Activated naive CD4-positive, alpha-beta T cell treated with anti-CD3 and anti-CD28 coated beads, Interleukin-2, amount 50 U/mL, for 24 hours (primary cell): ENCODE results near the gene TGIF2LX.
"Not testable (repeated sequence)": the region's sequence is repeated elsewhere in the genome, so short reads cannot be mapped to it uniquely, and the experiment has no call there.

Experiments
- H3K27ac Mint-ChIP-seq: one replicate; pipeline ENCODE4 v1.8.0; 2021; ENCODE audit warnings: mild to moderate bottlenecking, mixed read lengths
- H3K27me3 Mint-ChIP-seq: one replicate; pipeline ENCODE4 v1.8.0; 2021; ENCODE audit warnings: mixed read lengths
- H3K36me3 Mint-ChIP-seq: one replicate; pipeline ENCODE4 v1.8.0; 2021; ENCODE audit warnings: mixed read lengths
- H3K4me1 Mint-ChIP-seq: one replicate; pipeline ENCODE4 v1.8.0; 2021; ENCODE audit warnings: mixed read lengths
- H3K4me3 Mint-ChIP-seq: one replicate; pipeline ENCODE4 v1.8.0; 2021; ENCODE audit warnings: mild to moderate bottlenecking, mixed read lengths
- H3K9me3 Mint-ChIP-seq: one replicate; pipeline ENCODE4 v1.8.0; 2021; ENCODE audit warnings: mixed read lengths

The TGIF2LX gene

GRCh38 chrX:89921665-89922064 is at the start of gene TGIF2LX:
Gene TGIF2LX, plus strand, starts transcription at chrX:89921908. Its CDS starts 178 bp downstream, at chrX:89922086.
- H3K4me3 Mint-ChIP-seq, H3K27me3 Mint-ChIP-seq, H3K9me3 Mint-ChIP-seq, H3K36me3 Mint-ChIP-seq, H3K27ac Mint-ChIP-seq, H3K4me1 Mint-ChIP-seq: not testable (repeated sequence)

- not testable (repeated sequence) for H3K27me3 Mint-ChIP-seq, H3K4me3 Mint-ChIP-seq, H3K36me3 Mint-ChIP-seq, H3K27ac Mint-ChIP-seq, H3K4me1 Mint-ChIP-seq, H3K9me3 Mint-ChIP-seq
Observed at GRCh38 chrX:89922338-89922934, 728 bp downstream of the TGIF2LX start.

- not testable (repeated sequence) for H3K27me3 Mint-ChIP-seq, H3K4me1 Mint-ChIP-seq
Observed at GRCh38 chrX:89943077-89943476, 21.4 kb downstream of the TGIF2LX start.

GRCh38 chrX:89965588-89965987 is 43.9 kb downstream of the TGIF2LX start:
- not testable (repeated sequence) for H3K36me3 Mint-ChIP-seq, H3K27ac Mint-ChIP-seq, H3K9me3 Mint-ChIP-seq, H3K4me1 Mint-ChIP-seq, H3K4me3 Mint-ChIP-seq, H3K27me3 Mint-ChIP-seq

More at GRCh38 chrX:89943077-89943476, 21.4 kb downstream of the TGIF2LX start:
- H3K4me3 Mint-ChIP-seq, H3K36me3 Mint-ChIP-seq, H3K9me3 Mint-ChIP-seq, H3K27ac Mint-ChIP-seq: not testable (repeated sequence)
